Activated CD4-positive, alpha-beta T cell treated with anti-CD3 and anti-CD28 coated beads, Interleukin-2, amount 50 U/mL, for 1 hour (primary cell): Measurements from ENCODE around the gene KRT35.

Experiments
- DNase-seq: peaks from one replicate; pipeline ENCODE4 v3.0.0-alpha.2; 2020

Gene KRT35

DNA sequence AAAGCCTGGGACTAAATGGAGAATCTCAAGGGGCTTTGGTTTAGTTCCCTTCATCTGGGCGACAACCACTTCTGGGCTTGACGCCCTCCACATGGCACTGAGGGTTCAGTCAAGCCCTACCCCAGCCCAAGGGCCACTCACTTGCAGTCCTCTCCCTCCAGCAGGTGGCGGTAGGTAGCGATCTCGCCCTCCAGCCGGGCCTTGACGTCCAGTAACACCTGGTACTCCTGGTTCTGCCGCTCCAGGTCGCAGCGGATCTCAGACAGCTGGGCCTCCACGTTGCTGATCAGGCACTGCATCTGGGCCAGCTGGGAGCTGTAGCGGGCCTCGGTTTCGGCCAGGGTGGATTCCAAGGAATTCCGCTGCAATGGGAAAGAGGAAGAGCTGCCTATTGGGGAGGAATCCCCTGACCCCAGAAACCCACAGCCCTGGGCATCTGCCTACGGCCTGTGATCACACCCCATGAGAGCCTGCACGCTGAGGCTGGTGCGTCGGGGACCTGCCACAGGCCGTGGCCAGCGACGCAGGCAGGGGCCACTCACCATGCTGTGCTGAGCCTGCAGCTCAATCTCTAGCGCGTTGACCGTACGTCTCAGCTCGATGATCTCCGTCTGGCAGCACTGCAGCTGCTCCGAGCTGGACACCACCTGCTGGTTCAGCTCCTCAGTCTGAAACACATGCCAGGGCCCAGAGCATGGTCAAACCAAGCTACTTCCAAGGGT, 6.0 kb upstream of the KRT35 start:
- DNase-seq: peak; percentile 21

DNA sequence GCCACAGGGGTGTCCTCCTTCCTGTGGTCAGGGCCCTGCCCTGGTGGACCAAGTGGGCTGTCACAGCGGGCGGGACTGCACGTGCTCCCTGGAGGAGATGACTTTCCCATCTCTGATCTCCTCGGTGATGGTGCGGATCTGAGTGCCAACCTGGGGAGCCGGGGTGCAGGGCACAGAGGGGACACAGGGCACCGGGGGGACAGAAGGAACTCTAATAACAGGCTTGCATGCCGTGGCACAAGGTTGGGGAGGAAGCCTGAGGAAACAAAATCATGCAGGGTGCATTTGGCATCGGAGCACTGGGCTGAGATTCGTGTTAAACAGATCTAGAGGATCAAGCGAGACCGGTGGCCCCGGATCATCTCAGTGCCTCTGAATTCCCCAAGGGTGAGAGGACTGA, 5.4 kb upstream of the KRT35 start:
- no peak for DNase-seq

DNA sequence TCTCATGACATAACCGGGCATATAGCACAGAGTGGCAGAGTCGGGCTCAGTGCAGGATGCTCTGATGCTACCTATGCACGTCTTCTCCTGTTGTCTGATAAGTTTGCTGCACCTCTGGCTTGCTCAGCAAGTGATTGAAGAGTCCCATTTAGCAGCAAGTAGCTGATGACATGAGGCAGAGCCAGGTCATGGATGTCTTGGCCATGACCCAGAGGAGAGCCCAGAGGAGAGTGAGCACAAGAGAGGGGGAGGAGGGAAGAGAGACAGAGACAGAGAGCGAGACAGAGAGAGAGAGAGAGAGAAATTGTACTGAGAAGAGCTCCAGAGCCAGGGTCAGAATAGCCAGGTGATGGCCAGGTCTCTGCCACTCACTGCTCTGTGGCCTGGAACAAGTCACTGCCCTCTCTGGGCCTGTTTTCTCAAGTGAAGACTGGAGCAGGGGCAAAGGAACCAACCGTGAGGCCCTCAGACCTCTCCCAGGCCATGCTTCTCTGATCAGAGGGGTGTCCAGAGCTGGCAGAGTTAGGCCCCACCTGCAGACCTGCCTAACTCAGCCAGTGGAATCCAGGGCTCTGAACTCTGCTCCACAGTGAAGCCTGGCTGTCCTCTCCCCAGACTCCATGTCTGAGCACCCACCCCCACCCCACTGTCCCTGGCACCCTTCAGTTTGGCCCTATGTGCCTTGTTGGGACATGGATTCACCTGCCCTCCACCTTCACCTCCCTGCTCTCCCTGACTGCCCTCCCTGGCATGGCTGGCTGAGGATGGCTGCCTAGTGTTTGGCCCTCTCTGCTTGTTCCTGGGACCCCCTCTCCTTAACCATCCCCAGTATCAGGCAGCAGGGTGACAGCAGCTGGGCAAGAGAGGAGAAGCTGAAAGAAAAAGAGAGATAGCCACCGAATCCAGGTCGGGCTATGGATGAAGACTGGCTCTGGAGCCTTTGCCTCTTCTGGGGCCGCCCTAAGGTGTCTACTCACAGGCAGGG, 4.3 kb upstream of the KRT35 start:
- no peak for DNase-seq

DNA sequence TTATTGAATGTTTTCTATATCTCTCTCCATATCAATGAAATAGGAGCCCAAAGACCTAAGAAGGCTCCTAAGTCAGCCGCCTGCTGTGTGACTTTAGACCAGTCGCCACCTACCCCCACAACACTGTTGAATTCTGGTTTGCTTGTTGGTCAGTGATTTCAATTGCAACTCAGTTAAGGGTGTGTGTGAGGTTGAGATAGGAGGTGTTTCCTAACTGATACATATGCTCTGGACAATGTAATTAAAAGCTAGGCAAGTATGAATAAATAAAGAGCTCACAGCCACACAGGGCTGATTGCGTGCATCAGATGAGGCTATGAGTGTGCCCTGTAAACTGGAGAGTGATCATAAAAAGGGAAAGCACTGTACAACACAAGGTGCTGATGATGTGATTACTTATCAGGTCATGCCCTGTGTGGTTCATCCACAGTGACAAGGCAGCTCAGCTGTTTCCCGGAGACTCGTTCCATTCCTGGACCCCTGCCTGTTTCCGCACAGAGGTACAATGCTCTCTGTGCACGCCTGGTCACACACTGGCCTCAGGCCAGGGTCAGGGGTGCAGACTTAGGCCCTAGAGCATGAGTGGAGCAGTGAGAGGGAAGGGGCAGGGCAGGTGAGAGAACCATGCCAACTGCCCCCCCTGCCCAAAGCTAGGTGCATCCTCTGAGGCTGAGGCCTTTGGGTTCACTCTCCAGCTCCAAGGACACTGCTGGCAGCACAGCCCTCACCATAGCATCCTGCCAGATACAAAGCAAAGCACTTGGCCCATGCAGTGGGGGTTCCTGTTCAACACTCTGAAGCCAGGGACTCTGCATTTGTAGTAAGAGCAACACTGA, 3.3 kb upstream of the KRT35 start:
- no peak for DNase-seq

DNA sequence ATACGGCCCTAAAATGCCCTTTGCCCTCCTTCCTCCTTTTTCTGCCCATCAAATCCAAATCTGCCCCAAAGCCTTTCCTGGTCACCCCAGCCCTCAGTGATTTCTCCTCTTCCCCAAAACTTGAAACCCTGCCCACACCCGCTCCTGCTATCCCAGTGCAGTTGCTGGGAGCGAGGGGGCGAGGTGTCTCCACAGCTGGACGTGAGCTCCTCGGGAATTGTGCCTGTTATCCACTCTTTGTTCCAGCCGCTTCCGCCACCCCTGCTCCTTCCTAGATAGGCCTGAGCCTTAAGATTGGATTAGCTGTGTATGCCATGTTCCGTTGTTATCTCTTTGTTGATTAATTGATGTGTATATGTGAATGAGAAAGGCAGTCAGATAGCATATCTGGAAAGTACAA, 2.6 kb upstream of the KRT35 start:
- DNase-seq: no peak

DNA sequence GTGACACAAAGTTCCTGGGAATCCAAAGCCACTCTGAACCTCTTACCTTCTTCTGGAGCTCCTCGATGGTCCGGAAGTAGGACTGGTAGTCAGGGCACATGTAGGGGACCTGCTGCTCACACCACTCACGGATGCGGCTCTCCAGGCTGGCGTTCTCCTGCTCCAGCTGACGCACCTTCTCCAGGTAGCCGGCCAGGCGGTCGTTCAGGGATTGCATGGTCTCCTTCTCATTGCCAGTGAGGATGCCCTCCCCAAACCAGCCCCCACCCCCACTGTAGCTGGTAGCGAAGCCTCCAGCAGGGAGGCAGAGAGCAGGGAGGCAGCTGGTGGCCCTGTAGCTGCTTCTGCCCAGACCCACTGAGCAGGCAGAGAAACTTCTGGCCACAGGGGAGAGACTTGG, 370 bp downstream of the KRT35 start:
- DNase-seq: no peak

DNA sequence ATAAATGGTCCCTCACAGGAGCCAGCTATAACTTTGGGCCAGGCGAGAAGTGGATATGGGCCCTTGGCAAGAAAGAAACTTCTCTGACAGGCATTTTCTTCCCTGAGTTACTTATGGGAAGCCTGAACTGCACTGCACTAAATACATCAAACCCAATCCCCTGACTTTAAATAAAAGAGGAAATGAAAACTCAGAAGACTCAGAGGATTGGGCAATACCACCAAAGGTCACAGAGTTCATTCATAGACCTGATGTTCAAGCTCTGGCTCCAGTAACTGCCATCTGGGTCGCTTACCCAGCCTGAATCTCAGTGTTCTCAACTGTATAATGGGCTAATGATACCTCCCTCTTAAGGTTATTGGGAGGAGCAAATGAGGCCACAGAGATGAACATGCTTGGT, 815 bp downstream of the KRT35 start:
- no peak for DNase-seq

DNA sequence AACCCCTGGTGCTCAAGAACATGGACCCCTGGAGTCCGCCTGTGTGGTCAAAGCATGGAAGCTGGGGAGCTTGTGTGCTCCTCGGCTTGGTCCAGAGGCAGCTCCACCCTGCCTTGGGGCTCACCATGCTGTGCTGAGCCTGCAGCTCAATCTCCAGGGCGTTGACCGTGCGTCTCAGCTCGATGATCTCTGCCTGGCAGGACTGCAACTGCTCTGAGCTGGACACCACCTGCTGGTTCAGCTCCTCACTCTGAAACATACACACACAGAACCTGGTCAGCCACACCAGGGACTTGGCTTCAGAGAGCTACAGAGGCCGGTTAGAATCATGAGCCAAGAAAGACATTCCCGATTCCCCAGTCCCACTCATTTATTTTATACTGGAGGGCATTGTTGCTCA, 2.7 kb downstream of the KRT35 start:
- DNase-seq: no peak

DNA sequence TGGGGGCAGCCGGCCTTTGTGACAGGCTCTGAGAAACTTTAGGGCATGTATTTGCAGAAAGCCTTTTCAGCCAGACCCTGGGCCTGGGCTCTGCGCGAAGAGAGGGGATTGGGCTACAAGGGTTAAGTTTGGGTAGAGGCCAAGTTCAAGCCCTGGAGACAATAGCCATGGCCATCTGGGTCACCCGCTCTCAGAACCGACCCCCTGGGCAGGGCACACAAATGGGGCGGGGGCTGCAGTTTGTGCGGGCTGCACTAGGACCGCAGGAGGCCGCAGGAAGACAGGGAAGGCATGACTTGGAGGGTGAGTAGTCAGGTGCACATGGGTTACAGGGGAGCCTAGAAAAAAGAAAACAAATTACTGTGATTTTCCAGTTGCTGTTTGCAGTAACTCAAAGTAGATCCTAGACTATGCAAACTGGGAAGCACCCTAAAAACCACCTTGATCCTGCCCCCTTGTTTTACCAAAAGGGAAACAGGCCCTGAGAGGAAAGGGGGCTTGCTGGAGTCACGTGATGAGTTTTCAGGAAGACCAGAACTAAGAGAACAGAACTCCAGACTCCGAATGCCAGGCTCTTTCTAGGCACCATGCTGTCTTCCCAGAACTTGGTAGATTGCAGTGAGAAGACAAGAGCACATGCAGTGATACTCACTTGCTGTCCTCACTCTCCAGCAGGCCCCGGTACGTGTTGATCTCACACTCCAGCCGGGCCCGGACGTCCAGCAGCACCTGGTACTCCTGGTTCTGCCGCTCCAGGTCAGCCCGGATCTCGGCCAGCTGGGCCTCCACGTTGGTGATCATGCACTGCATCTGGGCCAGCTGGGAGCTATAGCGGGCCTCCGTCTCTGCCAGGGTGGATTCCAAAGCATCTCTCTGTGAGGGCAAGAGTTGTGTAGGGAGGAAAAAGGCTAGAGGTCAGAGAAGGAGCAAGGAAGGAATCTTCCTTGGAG, 3.8 kb downstream of the KRT35 start:
- DNase-seq: no peak

DNA sequence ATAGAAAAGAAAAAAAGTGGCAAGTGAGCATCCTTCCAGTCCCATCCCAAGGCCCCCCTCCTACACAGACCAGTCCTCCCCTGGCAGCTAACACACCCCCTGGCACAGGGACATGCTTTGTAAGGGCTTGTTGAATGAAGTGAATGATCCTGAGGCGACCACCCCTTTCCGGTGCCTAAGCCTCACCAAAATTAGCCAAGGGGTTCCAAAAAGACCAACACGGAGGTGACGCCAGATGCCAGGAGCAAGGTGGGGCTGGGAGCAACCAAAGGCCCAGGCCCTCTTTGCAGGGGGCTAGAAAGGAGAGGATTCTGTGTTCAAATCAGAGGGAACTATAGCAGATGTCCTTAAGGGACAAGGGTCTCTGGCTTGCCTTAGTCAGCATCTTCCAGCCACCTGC, 5.5 kb downstream of the KRT35 start:
- DNase-seq: no peak

DNA sequence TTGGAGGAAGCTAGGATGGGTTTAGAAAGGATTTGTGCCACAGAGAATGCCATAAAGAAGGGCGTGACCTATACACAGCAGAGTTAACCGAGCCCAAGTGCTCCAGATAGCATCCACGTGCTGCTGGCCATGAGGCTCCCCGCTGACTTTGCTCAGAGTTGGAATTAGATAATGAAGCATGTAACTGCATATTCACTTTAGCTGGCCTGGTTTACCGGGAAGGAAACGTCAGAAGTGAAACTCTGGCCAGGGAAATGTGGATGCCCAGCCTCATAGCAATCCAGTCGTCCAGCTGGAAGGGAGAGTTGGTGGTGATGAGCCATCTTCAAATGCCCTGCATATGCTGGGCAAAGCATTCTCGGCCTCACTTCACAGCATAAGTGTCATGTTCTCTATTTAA, 6.1 kb downstream of the KRT35 start:
- DNase-seq: no peak

DNA sequence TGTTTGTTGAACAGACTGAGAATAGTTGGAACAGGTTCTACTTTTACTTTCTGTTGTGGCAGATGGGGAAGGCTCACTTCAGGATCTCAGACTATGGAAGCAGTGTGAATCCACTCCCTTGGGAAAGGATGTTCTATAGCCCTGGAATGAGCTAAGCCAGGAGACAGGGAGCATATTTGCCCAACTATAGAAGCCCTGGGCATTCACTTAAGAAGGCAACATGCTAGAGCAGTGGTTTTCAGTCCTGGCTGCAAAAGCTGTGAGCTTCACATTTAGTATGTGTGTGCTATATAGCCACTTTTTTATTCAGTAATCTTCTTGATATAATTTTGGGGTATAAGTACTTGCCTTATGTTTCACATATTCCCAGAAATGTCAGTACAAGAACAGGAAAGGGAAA, 12.6 kb downstream of the KRT35 start:
- DNase-seq: no peak

DNA sequence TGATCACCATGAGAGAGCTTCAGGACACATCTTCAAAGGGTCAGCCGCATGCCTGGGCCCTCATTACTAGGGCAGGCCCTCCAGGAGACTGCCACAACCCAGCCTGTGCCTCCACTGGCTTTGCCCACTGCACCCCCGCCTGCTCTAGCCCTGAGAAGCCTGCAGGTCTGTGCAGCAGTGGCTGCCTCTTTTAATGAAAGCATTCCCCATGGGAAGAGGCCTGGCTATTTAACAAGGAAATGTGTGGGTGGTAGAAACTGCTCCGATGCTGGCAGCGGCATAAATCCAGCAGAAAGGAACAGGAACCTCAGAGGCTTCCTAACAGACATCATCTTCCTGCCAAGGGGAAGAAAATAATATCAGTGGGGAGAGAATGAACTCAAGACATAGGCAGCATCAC, 13.4 kb downstream of the KRT35 start:
- DNase-seq: no peak

DNA sequence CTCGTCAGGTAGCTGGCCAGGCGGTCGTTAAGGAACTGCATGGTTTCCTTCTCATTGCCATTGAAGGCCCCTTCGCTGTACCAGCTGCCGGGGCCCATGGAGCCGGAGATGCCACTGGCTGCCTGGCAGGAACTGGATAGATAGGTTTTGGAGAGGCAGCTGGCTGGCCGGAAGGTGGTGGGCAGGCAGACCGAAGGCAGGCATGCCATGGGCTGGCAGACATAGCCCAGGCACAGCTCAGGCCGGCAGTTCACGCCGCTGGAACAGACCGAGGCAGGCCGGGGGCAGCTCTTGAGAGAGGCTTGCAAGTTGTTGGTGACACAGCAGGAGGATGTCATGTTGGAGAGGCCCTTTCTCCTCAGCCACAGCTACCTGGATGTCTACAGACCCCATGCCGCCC, 14.0 kb downstream of the KRT35 start, which contains the start of gene KRT32:
Gene KRT32, minus strand, starts transcription at position 399 of the 400 bp plus-strand sequence. Its CDS starts 61 bp downstream, at position 338.
- no peak for DNase-seq

DNA sequence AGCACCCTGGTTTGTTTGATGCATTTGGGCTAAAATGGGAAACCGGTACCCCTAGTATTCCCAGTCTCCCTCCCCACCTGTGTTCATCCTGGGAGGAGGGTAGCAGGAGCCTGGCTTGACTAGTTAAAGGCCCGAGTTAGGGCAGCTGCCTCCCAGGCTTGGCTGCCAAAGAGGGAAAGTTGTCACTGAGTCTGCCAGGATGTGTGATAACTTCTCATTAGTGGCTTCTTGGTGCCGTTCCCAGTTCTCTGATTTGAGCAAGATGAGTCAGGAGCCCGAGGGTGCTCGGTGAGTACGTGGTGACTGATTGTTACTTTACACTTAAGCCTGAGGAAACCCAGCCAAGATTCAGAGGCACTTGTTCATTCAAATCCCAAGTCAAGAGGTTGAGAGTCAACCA, 16.3 kb downstream of the KRT35 start:
- no peak for DNase-seq

DNA sequence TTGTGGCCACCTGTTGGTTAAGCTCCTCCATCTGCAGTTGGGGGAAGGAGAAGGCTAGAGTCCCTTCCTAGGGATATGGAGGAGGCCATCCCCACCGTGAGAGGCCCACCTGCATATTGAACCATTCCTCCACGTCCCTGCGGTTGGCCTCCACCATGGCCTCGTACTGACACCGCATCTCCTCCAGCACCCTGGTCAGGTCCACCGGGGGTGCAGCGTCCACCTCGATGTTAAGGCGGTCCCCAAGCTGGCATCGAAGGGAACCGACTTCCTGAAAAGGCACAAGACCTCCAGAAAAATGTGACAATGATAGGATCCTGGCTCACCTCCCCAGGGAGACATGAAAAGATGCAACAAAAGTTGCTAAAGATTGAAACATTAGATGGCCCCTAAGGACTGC, 16.8 kb downstream of the KRT35 start:
- DNase-seq: no peak

DNA sequence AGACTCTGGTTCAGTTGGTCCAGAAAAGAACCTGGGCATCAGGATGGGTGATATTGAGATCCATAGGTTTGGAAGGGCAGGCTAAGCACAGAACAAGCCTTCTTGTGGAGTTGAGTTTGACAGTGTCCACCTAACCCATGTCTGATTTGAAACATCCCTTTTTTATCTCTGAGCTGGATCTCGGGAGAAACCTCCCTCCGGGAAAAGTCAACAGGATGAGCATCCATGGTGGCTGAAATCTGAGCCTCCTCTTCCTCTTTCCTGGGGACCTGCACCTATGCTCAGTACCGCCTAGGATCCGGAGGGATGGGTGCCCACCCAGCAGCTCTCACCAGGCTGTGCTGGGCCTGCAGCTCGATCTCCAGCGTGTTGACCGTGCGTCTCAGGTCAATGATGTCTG, 17.2 kb downstream of the KRT35 start:
- no peak for DNase-seq

DNA sequence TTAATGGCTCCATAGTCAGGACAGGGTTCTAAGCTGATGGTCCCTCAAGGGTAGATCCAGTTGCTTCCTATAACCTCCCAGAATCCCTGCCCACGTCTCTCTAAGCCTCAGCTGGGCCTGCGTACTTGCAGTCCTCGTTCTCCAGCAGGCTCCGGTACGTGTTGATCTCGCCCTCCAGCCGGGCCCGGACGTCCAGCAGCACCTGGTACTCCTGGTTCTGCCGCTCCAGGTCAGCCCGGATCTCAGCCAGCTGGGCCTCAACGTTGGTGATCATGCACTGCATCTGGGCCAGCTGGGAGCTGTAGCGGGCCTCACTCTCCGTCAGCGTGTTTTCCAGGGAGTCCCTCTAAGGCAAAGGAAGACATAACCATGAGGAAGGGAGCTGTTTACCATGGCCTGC, 18.2 kb downstream of the KRT35 start:
- no peak for DNase-seq

DNA sequence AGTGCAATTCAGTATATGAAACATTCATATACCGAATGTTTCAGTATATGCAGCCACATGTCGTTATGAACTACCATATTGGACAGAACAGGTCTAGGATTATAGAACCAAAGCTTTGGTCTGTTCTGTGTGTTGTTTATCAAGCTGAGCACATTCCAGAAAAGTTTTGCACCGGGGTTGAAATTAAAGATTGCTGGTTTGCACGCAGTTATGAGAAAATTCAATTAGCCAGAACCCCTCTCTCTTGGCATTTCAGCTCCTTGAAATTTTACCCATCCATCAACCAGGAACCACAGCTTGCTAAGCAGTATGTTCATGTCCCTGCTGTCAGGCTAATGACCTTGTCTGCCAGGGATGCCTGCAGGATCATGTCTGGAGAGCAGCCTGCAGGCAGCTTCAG, 23.3 kb downstream of the KRT35 start:
- DNase-seq: no peak

DNA sequence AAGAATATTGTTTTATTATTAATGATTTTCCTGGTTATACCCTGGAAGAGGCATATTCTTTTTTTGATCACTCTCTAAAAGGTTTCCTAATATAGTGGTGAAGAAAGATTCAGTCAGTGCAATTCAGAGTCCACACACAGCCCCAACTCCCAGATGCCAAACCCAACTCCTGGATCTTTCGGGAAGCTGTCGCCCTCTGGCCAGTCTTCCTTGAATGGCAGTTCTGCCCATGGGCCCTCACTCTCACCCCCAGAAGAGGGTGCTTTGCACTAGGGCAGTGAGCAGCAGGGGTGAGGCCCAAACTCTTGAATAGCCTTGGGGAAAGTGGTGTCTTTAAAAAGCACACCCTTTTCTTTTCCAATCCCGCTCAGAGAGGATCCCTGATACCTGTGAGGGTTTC, 24.7 kb downstream of the KRT35 start:
- no peak for DNase-seq

DNA sequence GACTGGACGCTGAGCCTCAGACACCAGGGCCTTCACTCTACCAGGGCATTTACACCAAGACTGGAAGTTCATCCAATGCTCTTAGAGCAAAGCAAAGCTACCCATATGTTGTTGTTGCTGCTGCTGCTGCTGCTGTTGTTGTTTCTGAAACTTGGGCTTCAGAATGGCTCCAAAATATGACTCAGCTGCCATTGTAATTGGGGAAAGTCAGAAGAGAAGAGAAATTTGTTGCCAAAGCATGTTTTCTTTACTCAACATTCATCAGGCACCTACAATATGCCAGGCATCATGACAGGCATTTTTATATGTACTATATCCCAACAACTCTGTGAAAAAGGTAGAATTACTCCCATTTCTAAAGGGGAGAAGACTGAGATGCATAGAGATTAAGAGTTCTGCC, 25.7 kb downstream of the KRT35 start:
- DNase-seq: no peak

DNA sequence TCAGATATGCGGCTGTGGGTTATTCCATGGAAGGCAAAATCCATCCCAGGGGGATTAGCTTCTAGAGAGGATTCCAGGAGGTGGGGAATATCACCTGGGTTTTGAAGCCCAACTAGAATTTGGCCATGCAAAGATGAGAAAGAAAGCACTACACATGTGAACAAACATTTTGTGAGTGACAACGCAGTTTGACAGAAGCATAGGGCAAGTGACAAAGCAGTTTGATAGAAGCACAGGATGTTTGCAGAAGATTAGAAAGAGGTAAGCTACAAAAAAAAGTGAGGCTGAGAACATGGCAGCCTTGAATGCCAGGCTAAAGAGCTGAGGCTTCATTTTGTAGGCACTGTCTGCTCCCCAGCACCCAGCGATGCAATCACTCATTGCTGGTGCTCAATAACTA, 27.9 kb downstream of the KRT35 start:
- no peak for DNase-seq
